PC-3 (cell line): ENCODE data around the gene ANKRD35. TPM values are rescaled to one million over a fixed set of nuclear protein-coding genes. Genes with fewer than 3 reads are reported as not detected.

Source experiments
- ATAC-seq: fragments of 200-7000 bp; cut with Tn5 transposase; 2 replicates; pipeline ENCODE4 v1.9.1; 2020; ENCODE audit warnings: mild to moderate bottlenecking, moderate library complexity
- BruUV-seq: library from RNA; stranded (reverse); fragments of 400-500 nt; replicated peaks from 2 replicates; lab custom pipeline; 2021; lab: Mats Ljungman, UMichigan
- CTCF ChIA-PET: fragments of 300-600 bp; sonication (Branson Sonifier 250); formaldehyde crosslinking; loops from one replicate; lab custom pipeline; 2022; ENCODE audit warnings: antibody characterized with exemption; lab: Charles Lee
- POLR2A ChIA-PET: fragments of 300-600 bp; sonication (Branson Sonifier 250); formaldehyde crosslinking; loops from one replicate; lab custom pipeline; 2022; ENCODE audit warnings: antibody characterized with exemption; ENCODE audit not compliant: unreplicated experiment; lab: Charles Lee
- DNase-seq: peaks from one replicate; pipeline ENCODE4 v3.0.0-alpha.2; 2015
- H2AFZ ChIP-seq: fragments of 300-600 bp; sonication (generic); 2 replicates; pipeline ENCODE4 v1.6.0; 2016; ENCODE audit warnings: antibody characterized with exemption, low read length
- H3F3A ChIP-seq: fragments of 300-600 bp; sonication (generic); one replicate; pipeline ENCODE4 v1.6.0; 2017; ENCODE audit warnings: antibody characterized with exemption, low read length, control low read depth, mild to moderate bottlenecking; ENCODE audit not compliant: unreplicated experiment
- H3K27ac ChIP-seq: fragments of 300-600 bp; sonication (generic); 2 replicates; pipeline ENCODE4 v1.5.1; 2016; ENCODE audit warnings: mild to moderate bottlenecking, low read length
- H3K27me3 ChIP-seq: fragments of 300-600 bp; sonication (generic); 2 replicates; pipeline ENCODE4 v1.6.1; 2016; ENCODE audit warnings: low read length, mixed read lengths
- H3K36me3 ChIP-seq: fragments of 300-600 bp; sonication (generic); 2 replicates; pipeline ENCODE4 v1.6.1; 2016; ENCODE audit warnings: low read depth, mixed run types, low read length, mixed read lengths
- H3K4me1 ChIP-seq: fragments of 300-600 bp; sonication (generic); 2 replicates; pipeline ENCODE4 v1.5.1; 2016; ENCODE audit warnings: low read length; ENCODE audit not compliant: insufficient read depth
- H3K4me2 ChIP-seq: fragments of 300-600 bp; sonication (generic); 2 replicates; pipeline ENCODE4 v1.6.0; 2016; ENCODE audit warnings: low read length
- H3K4me3 ChIP-seq: fragments of 300-600 bp; sonication (generic); 2 replicates; pipeline ENCODE4 v1.5.1; 2016; ENCODE audit warnings: mild to moderate bottlenecking, low read length, mixed read lengths
- H3K79me2 ChIP-seq: fragments of 300-600 bp; sonication (generic); 2 replicates; pipeline ENCODE4 v1.6.1; 2017; ENCODE audit warnings: low read length, mixed read lengths
- H3K9ac ChIP-seq: fragments of 300-600 bp; sonication (generic); 2 replicates; pipeline ENCODE4 v1.6.0; 2016; ENCODE audit warnings: mild to moderate bottlenecking, low read length
- H3K9me2 ChIP-seq: fragments of 300-600 bp; sonication (generic); replicated peaks from 2 replicates; pipeline ENCODE4 v1.6.1; 2016; ENCODE audit warnings: mixed run types, low read length, mixed read lengths
- H3K9me3 ChIP-seq: fragments of 300-600 bp; sonication (generic); 2 replicates; pipeline ENCODE4 v1.6.1; 2016; ENCODE audit warnings: low read length, mixed read lengths
- H4K20me1 ChIP-seq: fragments of 300-600 bp; sonication (generic); 2 replicates; pipeline ENCODE4 v1.6.1; 2016; ENCODE audit warnings: low read length, mixed read lengths
- CTCF ChIP-seq: fragments of 300-600 bp; sonication (generic); conservative IDR thresholded peaks from 2 replicates; pipeline ENCODE4 v1.5.1; 2017; ENCODE audit warnings: antibody characterized with exemption, low read depth, mild to moderate bottlenecking, low read length
- EZH2 ChIP-seq: fragments of 300-600 bp; sonication (generic); IDR thresholded peaks from one replicate; pipeline ENCODE4 v1.6.1; 2017; ENCODE audit warnings: antibody characterized with exemption, mild to moderate bottlenecking, low read length; ENCODE audit not compliant: unreplicated experiment
- EZH2phosphoT487 ChIP-seq: fragments of 300-600 bp; sonication (generic); IDR thresholded peaks from 2 replicates; pipeline ENCODE4 v1.6.1; 2018; ENCODE audit warnings: mild to moderate bottlenecking, antibody characterized with exemption, low read length, borderline replicate concordance
- intact Hi-C: fragments of 100-400 bp; cut with micrococcal nuclease; formaldehyde crosslinking; loops from 2 replicates; pipeline ENCODE4 v1.9.0; 2023
- total RNA-seq: library from RNA; depleted of rRNA; stranded (reverse); fragments of >200 nt; gene quantifications from 2 replicates; pipeline ENCODE4 v1.2.3, GENCODE V29; 2014

The ANKRD35 gene
- total RNA-seq, 1 experiment from 2014 or later, result 0.07 TPM

GRCh38 chr1:145871994-145872924 is 13.4 kb downstream of the ANKRD35 start:
- no peak for TF ChIP-seq EZH2
- no peak for TF ChIP-seq EZH2phosphoT487
- no peak for TF ChIP-seq CTCF
- no peaks in the 10 kb centered on the region for H3K79me2 ChIP-seq
- ChIA-PET POLR2A (no interaction called here), CTCF (no interaction called here)
- intact Hi-C loops, result no loop called here
- H3K9me3 ChIP-seq, result no peaks in the 10 kb centered on the region
- no peaks in the 10 kb centered on the region for H3K4me1 ChIP-seq
- no peak overlapping the region for H3K9ac ChIP-seq
- no peaks in the 10 kb centered on the region for H3K36me3 ChIP-seq
- no peak overlapping the region for H3K27ac ChIP-seq
- no peak; the same call in 1 of the 2 replicates for ATAC-seq
- H3F3A ChIP-seq, result no peaks in the 10 kb centered on the region
- no peaks in the 10 kb centered on the region for H4K20me1 ChIP-seq
- DNase-seq, result no peak
- no peak overlapping the region for H3K4me3 ChIP-seq
- no peak overlapping the region for H3K4me2 ChIP-seq
- H3K27me3 ChIP-seq, result no peaks in the 10 kb centered on the region
- H3K9me2 ChIP-seq, result no peaks in the 10 kb centered on the region
- no TSS peak for BruUV-seq
- no peak overlapping the region for H2AFZ ChIP-seq

GRCh38 chr1:145868232-145868631 is 17.4 kb downstream of the ANKRD35 start:
- H2AFZ ChIP-seq, result no peak overlapping the region
- no peak for TF ChIP-seq EZH2
- no peak for TF ChIP-seq CTCF
- TF ChIP-seq EZH2phosphoT487, result no peak
- H4K20me1 ChIP-seq, result no peaks in the 10 kb centered on the region
- ChIA-PET POLR2A (no interaction called here), CTCF (interaction anchor here (0.6 kb wide), 1 partner anchor 12 kb away, joined by 4 read pairs; no protein-coding TSS in a partner anchor)
- ATAC-seq (no peak), DNase-seq (no peak)
- no peak overlapping the region for H3K9ac ChIP-seq
- no peaks in the 10 kb centered on the region for H3K9me2 ChIP-seq
- H3F3A ChIP-seq, result no peaks in the 10 kb centered on the region
- no peak overlapping the region for H3K27ac ChIP-seq
- intact Hi-C loops, result no loop called here
- H3K36me3 ChIP-seq, result no peaks in the 10 kb centered on the region
- no peaks in the 10 kb centered on the region for H3K9me3 ChIP-seq
- no TSS peak for BruUV-seq
- H3K4me2 ChIP-seq, result no peak overlapping the region
- no peak overlapping the region for H3K4me3 ChIP-seq
- H3K4me1 ChIP-seq, result no peaks in the 10 kb centered on the region
- H3K27me3 ChIP-seq, result no peaks in the 10 kb centered on the region
- no peaks in the 10 kb centered on the region for H3K79me2 ChIP-seq
